IMR-90 (cell line): Measurements from ENCODE around the gene KIF13A. TPM values are rescaled to one million over a fixed set of nuclear protein-coding genes. Genes with fewer than 3 reads are reported as not detected.
"Not testable (repeated sequence)": the region's sequence is repeated elsewhere in the genome, so short reads cannot be mapped to it uniquely, and the experiment has no call there.

Experiments used
- ATAC-seq: fragments of 200-7000 bp; cut with Tn5 transposase; 2 replicates; pipeline ENCODE4 v1.9.1; 2020; ENCODE audit warnings: low read depth, mild to moderate bottlenecking, moderate library complexity
- BruUV-seq: library from RNA; stranded (reverse); fragments of 400-500 nt; replicated peaks from 2 replicates; lab custom pipeline; 2021; lab: Mats Ljungman, UMichigan
- CTCF ChIA-PET: fragments of 300-600 bp; formaldehyde crosslinking; extraction: SDS; loops from one replicate; lab custom pipeline; 2021; ENCODE audit warnings: antibody characterized with exemption; lab: Yijun Ruan, JAX
- POLR2A ChIA-PET: fragments of 300-600 bp; sonication (Branson Sonifier 250); formaldehyde crosslinking; loops from one replicate; lab custom pipeline; 2022; ENCODE audit warnings: antibody characterized with exemption; ENCODE audit not compliant: unreplicated experiment; lab: Charles Lee
- DNase-seq: peaks from one replicate; pipeline ENCODE4 v3.0.0; 2013
- H2AFZ ChIP-seq: replicated peaks from 2 replicates; pipeline ENCODE3; 2013; ENCODE audit warnings: low read length, mild to moderate bottlenecking; ENCODE audit not compliant: poor library complexity
- H2AK5ac ChIP-seq: 2 replicates; pipeline ENCODE4 v1.6.1; 2013; ENCODE audit warnings: low read depth, low read length, inconsistent platforms
- H2AK9ac ChIP-seq: replicated peaks from 2 replicates; pipeline ENCODE3; 2013; ENCODE audit warnings: mild to moderate bottlenecking, low read depth, low read length, moderate library complexity; ENCODE audit not compliant: poor library complexity
- H2BK120ac ChIP-seq: 2 replicates; pipeline ENCODE4 v1.6.1; 2013; ENCODE audit warnings: low read depth, low read length, inconsistent platforms
- H2BK15ac ChIP-seq: 3 replicates; pipeline ENCODE4 v1.6.1; 2013; ENCODE audit warnings: low read depth, low read length, inconsistent platforms
- H2BK20ac ChIP-seq: 2 replicates; pipeline ENCODE4 v1.6.1; 2013; ENCODE audit warnings: low read depth, mild to moderate bottlenecking, inconsistent platforms, low read length, moderate library complexity
- H2BK5ac ChIP-seq: 2 replicates; pipeline ENCODE4 v1.6.1; 2013; ENCODE audit warnings: mild to moderate bottlenecking, low read depth, low read length, inconsistent platforms; ENCODE audit not compliant: poor library complexity, severe bottlenecking
- H3K14ac ChIP-seq: replicated peaks from 2 replicates; pipeline ENCODE4 v1.6.1; 2013; ENCODE audit warnings: low read depth, low read length, inconsistent platforms
- H3K18ac ChIP-seq: 2 replicates; pipeline ENCODE4 v1.6.1; 2013; ENCODE audit warnings: low read depth, low read length, control low read depth
- H3K23ac ChIP-seq: 2 replicates; pipeline ENCODE4 v1.6.1; 2013; ENCODE audit warnings: low read depth, low read length, inconsistent platforms
- H3K27ac ChIP-seq: 2 replicates; pipeline ENCODE4 v1.5.1; 2013; ENCODE audit warnings: mild to moderate bottlenecking, control low read depth, low read length; ENCODE audit not compliant: insufficient read depth
- H3K27me3 ChIP-seq: 2 replicates; pipeline ENCODE4 v1.6.1; 2013; ENCODE audit warnings: low read length; ENCODE audit not compliant: control insufficient read depth, insufficient read depth
- H3K36me3 ChIP-seq: 2 replicates; pipeline ENCODE4 v1.6.1; 2013; ENCODE audit warnings: low read length, mixed read lengths; ENCODE audit not compliant: control insufficient read depth, insufficient read depth
- H3K4ac ChIP-seq: 2 replicates; pipeline ENCODE4 v1.6.1; 2013; ENCODE audit warnings: low read depth, low read length, inconsistent platforms
- H3K4me1 ChIP-seq: 2 replicates; pipeline ENCODE4 v1.6.1; 2013; ENCODE audit warnings: low read length, mixed read lengths; ENCODE audit not compliant: control insufficient read depth, insufficient read depth
- H3K4me2 ChIP-seq: 2 replicates; pipeline ENCODE4 v1.6.1; 2013; ENCODE audit warnings: low read depth, mild to moderate bottlenecking, control low read depth, low read length, moderate library complexity
- H3K4me3 ChIP-seq: 2 replicates; pipeline ENCODE4 v1.5.1; 2013; ENCODE audit warnings: low read depth, mild to moderate bottlenecking, control low read depth, low read length, moderate library complexity; ENCODE audit not compliant: insufficient read depth
- H3K56ac ChIP-seq: 2 replicates; pipeline ENCODE4 v1.6.1; 2013; ENCODE audit warnings: low read length, inconsistent platforms; ENCODE audit not compliant: insufficient read depth; ENCODE audit errors: extremely low read depth
- H3K79me1 ChIP-seq, 2 experiments: 2 replicates each; pipeline ENCODE4 v1.6.1; 2013; ENCODE audit warnings: low read length in 2 of 2, inconsistent platforms in 1 of 2, low read depth in 1 of 2
- H3K9ac ChIP-seq: 2 replicates; pipeline ENCODE4 v1.6.1; 2013; ENCODE audit warnings: low read depth, low read length, control low read depth
- H3K9me1 ChIP-seq: 2 replicates; pipeline ENCODE4 v1.6.1; 2013; ENCODE audit warnings: low read length, inconsistent platforms; ENCODE audit not compliant: insufficient read depth
- H3K9me3 ChIP-seq: 2 replicates; pipeline ENCODE4 v1.6.1; 2013; ENCODE audit warnings: low read length; ENCODE audit not compliant: control insufficient read depth, insufficient read depth
- H4K20me1 ChIP-seq: 2 replicates; pipeline ENCODE4 v1.6.1; 2013; ENCODE audit warnings: low read length, inconsistent platforms; ENCODE audit not compliant: insufficient read depth
- H4K5ac ChIP-seq: 2 replicates; pipeline ENCODE4 v1.6.1; 2013; ENCODE audit warnings: mild to moderate bottlenecking, low read depth, low read length, control low read depth
- H4K8ac ChIP-seq, 2 experiments: 2 replicates each; pipeline ENCODE4 v1.6.1; 2013; ENCODE audit warnings: low read depth in 2 of 2, low read length in 2 of 2, control low read depth in 1 of 2, inconsistent platforms in 1 of 2
- H4K91ac ChIP-seq: 2 replicates; pipeline ENCODE4 v1.6.1; 2013; ENCODE audit warnings: low read depth, low read length, inconsistent platforms; ENCODE audit not compliant: insufficient read depth
- MAFK ChIP-seq: IDR thresholded peaks from 2 replicates; pipeline ENCODE4 v1.6.1; 2012; ENCODE audit warnings: low read depth, low read length, improper control_type of control experiment
- NFE2L2 ChIP-seq: fragments of 150-350 bp; IDR thresholded peaks from 2 replicates; pipeline ENCODE4 v1.6.1; 2016; ENCODE audit warnings: low read depth, mild to moderate bottlenecking, low read length
- POLR2A ChIP-seq: IDR thresholded peaks from 2 replicates; pipeline ENCODE4 v1.6.1; 2012; ENCODE audit warnings: mild to moderate bottlenecking, low read depth, low read length
- RAD21 ChIP-seq: IDR thresholded peaks from 2 replicates; pipeline ENCODE4 v1.6.1; 2012; ENCODE audit warnings: low read length, improper control_type of control experiment
- WGBS, 2 experiments: methylation state at CpG; one replicate each; pipeline versions ENCODE4 v1.1.5 to v1.1.7; 2013; ENCODE audit warnings: missing lambda C conversion rate in 2 of 2; ENCODE audit not compliant: insufficient read length in 1 of 2; ENCODE audit errors: extremely low coverage in 2 of 2; 5-methylcytosine and 5-hydroxymethylcytosine counted together
- dilution Hi-C: fragments of 300-500 bp; cut with HindIII; formaldehyde crosslinking; loops from one replicate; pipeline ENCODE4 v1.14.3; 2018; ENCODE audit warnings: low sequenced_read_pairs; ENCODE audit not compliant: unreplicated experiment
- in situ Hi-C: fragments of 300-500 bp; cut with MboI; formaldehyde crosslinking; loops from 3 replicates; pipeline ENCODE4 v1.14.3; 2019; ENCODE audit warnings: low sequenced_read_pairs, inconsistent platforms, mixed read lengths
- intact Hi-C: fragments of 100-400 bp; cut with micrococcal nuclease; formaldehyde crosslinking; loops from 2 replicates; pipeline ENCODE4 v1.10.0; 2022
- polyA plus RNA-seq, 3 experiments: library from polyadenylated mRNA; depleted of rRNA; stranded (reverse); fragments of >200 nt; gene quantifications; 2 replicates each; pipeline ENCODE4 v1.2.3, GENCODE V29; 2012; ENCODE audit warnings: low replicate concordance in 1 of 3
- total RNA-seq: library from RNA; depleted of rRNA; stranded (reverse); fragments of >200 nt; gene quantifications from 2 replicates; pipeline ENCODE4 v1.2.3, GENCODE V29; 2012

Gene KIF13A
- total and polyA plus RNA-seq, 2 of the 4 experiments (the other 2 are of a cell fraction) = 23.3 to 51.8 TPM

- Histone ChIP-seq H4K91ac (no peak overlapping the region), H3K4me3 (no peak overlapping the region), H2BK15ac (no peak overlapping the region), H3K23ac (no peak overlapping the region), H3K4me2 (no peak overlapping the region), H2BK120ac (no peak overlapping the region), H4K20me1 (peaks cover 11% of the 10 kb centered on the region; the same call in 1 of the 2 replicates), H2BK5ac (no peak overlapping the region), H3K4me1 (peaks cover 7% of the 10 kb centered on the region), H2BK20ac (no peak overlapping the region), H3K18ac (no peak overlapping the region), H3K27ac (no peak overlapping the region), H3K14ac (no peak overlapping the region), H3K9me1 (peaks cover 7% of the 10 kb centered on the region), H3K9ac (no peak overlapping the region), H2AK9ac (no peak overlapping the region), H3K27me3 (no peaks in the 10 kb centered on the region), H4K8ac (no peak overlapping the region), H4K5ac (no peak overlapping the region), H3K4ac (no peak overlapping the region), H2AK5ac (no peak overlapping the region), H3K79me1 (peaks cover 14 to 53% of the 10 kb centered on the region in 2 experiments), H3K56ac (no peak overlapping the region), H2AFZ (no peak overlapping the region), H3K9me3 (no peaks in the 10 kb centered on the region), H3K36me3 (peaks cover 5% of the 10 kb centered on the region)
- no TSS peak for BruUV-seq
- dilution Hi-C loops = no loop called here
- ATAC-seq (no peak), DNase-seq (no peak)
- TF ChIP-seq POLR2A (no peak), RAD21 (no peak), NFE2L2 (no peak), MAFK (no peak)
- in situ Hi-C loops = no loop called here
- POLR2A ChIA-PET = no interaction called here
- intact Hi-C loops = no loop called here
- CTCF ChIA-PET = no interaction called here
These were observed 8.0 kb downstream of the KIF13A start for GRCh38 chr6:17979479-17979878.

GRCh38 chr6:17976258-17976657 is 11.2 kb downstream of the KIF13A start:
- H4K20me1 ChIP-seq = peaks cover 21% of the 10 kb centered on the region; the same call in 1 of the 2 replicates
- H3K4me2 ChIP-seq, H2BK5ac ChIP-seq, H2BK120ac ChIP-seq, H3K9me1 ChIP-seq, H3K27ac ChIP-seq, H2BK15ac ChIP-seq, intact Hi-C loops, BruUV-seq, dilution Hi-C loops, H4K5ac ChIP-seq, H4K91ac ChIP-seq, H3K27me3 ChIP-seq, H3K23ac ChIP-seq, H2AK5ac ChIP-seq, H3K4ac ChIP-seq, H3K14ac ChIP-seq, DNase-seq, H3K9ac ChIP-seq, POLR2A ChIA-PET, ATAC-seq, H2AK9ac ChIP-seq, H3K18ac ChIP-seq, H2BK20ac ChIP-seq, H3K4me3 ChIP-seq, H3K36me3 ChIP-seq, in situ Hi-C loops, H3K56ac ChIP-seq, H2AFZ ChIP-seq, CTCF ChIA-PET, H4K8ac ChIP-seq, H3K9me3 ChIP-seq: not testable (repeated sequence)
- peaks cover 13 to 50% of the 10 kb centered on the region in 2 experiments for H3K79me1 ChIP-seq
- WGBS, 2 experiments = 99% methylated on average over 14 of the region's 36 CpGs; no CpG with 5 or more reads in 1 of the 2 experiments
- peaks cover 15% of the 10 kb centered on the region for H3K4me1 ChIP-seq
